Stimulated activated CD8-positive, alpha-beta memory T cell treated with anti-CD3 and anti-CD28 coated beads, Interleukin-2, amount 100 ng/mL, for 1 hour (primary cell): Measurements from ENCODE around the gene DYNLL1.
"Not testable (repeated sequence)": the region's sequence is repeated elsewhere in the genome, so short reads cannot be mapped to it uniquely, and the experiment has no call there.

Experiments
- DNase-seq, 2 donors: peaks; one replicate each; pipeline ENCODE4 v3.0.0-alpha.2; 2020; ENCODE audit warnings: low read depth in 2 of 2

Gene DYNLL1

GRCh38 chr12:120495731-120496412 lies at the start of gene DYNLL1:
Gene DYNLL1 (plus strand): TSS chr12:120496113. CDS start chr12:120496422, 309 bp downstream.
- DNase-seq: peak; percentile 94

GRCh38 chr12:120446844-120447178 lies 49.1 kb upstream of the DYNLL1 start:
- DNase-seq: not testable (repeated sequence)

- DNase-seq: no peak
Measured at GRCh38 chr12:120447992-120448391, 47.9 kb upstream of the DYNLL1 start.

GRCh38 chr12:120452524-120452923 lies 43.4 kb upstream of the DYNLL1 start:
- DNase-seq: not testable (repeated sequence)

- no peak for DNase-seq
Measured at GRCh38 chr12:120453060-120453750, 42.7 kb upstream of the DYNLL1 start.

DNA sequence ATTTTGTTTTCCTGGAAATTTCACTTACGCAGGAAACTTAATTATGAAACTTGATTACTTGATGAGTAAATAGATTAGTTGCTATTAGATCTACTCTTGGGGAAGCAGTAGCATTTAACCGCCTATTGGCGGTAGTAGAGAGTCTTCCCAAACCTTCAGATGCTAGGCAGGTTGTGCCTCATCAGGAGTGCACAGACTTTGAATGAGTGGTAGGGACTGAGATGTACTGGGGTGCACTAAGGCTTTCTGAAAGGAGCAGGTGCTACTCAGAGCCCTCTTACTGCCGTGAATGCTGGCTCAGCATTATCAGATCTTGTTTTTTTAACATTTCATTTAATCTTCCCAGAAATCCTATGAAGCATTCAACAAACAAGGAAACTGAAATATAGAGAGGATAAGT lies 41.9 kb upstream of the DYNLL1 start:
- DNase-seq: no peak

GRCh38 chr12:120455302-120455701 lies 40.6 kb upstream of the DYNLL1 start:
- DNase-seq: no peak

- no peak for DNase-seq
Measured at GRCh38 chr12:120457133-120457532, 38.8 kb upstream of the DYNLL1 start.

DNA sequence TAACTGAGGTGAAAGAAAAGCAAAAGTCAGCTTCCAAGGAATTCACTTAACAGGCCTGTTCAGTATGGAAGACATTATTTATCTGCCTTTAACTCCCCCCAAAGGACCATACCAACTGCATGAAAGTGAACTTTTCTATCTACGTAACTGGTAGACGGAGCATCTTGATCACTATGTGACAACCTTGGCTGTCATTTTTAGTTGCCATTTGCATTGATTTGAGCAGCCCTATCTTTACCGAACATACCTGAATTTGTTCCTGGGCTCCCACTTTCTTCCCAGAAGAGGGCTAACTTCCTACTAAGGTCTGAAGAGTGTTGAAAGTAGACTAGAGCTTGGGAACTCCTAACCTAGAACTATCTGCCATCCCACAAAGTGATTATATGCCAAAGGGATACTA lies 35.8 kb upstream of the DYNLL1 start:
- no peak for DNase-seq

DNA sequence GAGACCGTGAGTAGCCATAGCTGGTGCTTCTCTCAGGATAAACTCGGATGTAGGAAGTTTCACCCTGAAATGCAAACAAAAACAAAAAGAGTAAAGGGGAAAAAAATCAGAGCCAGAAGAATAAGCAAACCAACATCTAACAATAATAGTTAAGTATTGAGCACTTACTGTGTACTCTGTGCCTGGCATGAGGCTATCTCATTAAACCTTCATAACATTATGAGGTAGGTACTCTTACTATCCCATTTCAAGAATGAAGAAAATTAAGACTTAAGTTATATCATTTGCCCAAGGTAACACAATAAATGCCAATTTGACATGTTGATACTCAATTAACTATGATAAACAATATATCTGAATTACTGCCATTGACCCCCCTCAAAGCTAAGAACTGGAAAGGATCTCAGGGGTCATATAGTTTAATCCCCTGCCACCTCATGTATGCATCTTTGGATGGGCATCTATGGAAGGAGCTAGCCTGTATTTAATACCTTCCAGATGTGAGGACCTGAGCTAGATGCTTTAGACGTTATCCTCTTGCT lies 33.7 kb upstream of the DYNLL1 start:
- DNase-seq: no peak

DNA sequence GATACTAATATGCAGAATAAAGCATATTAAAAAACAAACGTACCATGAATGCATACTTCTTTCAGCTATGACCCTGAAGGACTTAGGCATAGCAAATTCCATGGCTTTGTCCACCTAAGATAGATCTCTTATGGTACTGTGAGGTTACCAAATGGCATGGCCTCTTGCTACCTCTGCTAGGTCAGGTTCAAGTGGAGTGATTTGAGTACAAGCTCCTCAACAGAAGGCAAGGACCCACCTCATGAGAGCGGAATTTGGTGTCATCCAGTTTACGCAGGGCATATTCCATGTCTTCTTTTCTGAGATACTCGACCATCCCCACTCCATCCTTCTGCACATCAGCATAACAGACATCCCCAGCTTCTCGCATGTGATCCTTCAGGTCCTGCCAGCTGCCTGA lies 32.2 kb upstream of the DYNLL1 start:
- DNase-seq: no peak

DNA sequence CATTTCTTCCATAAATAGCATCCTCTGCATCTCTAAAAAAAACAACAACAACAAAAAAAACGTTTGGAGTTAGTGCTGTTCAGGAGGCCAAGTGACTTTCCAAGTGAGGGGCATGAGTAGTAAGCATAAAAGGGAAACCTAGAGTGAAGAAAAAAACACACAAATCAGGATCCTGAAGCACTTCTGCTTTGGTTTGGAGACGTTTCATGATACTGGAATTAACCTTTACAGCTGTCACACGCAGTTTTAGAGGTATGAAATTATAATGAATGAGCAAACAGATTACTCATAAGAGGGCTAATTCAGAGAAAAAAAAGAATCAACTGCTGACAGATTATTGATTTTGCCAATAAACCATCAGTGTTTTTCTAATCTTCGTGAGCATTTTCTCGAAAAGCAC lies 30.2 kb upstream of the DYNLL1 start:
- no peak for DNase-seq

- DNase-seq: peak in 1 of 2 donors; percentile 14
Measured at GRCh38 chr12:120466560-120467315, 29.2 kb upstream of the DYNLL1 start.

DNA sequence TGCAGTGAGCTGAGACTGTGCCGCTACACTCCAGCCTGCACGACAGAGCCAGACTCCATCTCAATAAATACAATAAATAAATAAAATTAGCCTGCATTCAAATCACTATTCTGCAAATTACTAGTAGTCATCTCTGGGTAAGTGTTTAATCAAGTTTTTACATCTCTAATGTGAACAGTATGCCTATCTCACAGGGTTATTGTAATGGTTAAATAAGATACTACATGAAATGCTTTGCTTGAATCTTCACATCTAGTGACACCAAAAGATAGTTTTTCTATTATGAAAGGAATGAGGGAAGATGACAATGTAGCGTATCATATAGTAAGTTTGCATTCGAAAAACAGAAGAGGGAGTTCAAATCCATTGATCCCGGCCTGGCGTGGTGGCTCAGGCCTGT lies 28.5 kb upstream of the DYNLL1 start:
- DNase-seq: no peak

- no peak for DNase-seq
Measured at GRCh38 chr12:120468325-120468820, 27.5 kb upstream of the DYNLL1 start.

GRCh38 chr12:120468821-120469449 lies 27.0 kb upstream of the DYNLL1 start:
- DNase-seq: peak; percentile 27 to 33

DNA sequence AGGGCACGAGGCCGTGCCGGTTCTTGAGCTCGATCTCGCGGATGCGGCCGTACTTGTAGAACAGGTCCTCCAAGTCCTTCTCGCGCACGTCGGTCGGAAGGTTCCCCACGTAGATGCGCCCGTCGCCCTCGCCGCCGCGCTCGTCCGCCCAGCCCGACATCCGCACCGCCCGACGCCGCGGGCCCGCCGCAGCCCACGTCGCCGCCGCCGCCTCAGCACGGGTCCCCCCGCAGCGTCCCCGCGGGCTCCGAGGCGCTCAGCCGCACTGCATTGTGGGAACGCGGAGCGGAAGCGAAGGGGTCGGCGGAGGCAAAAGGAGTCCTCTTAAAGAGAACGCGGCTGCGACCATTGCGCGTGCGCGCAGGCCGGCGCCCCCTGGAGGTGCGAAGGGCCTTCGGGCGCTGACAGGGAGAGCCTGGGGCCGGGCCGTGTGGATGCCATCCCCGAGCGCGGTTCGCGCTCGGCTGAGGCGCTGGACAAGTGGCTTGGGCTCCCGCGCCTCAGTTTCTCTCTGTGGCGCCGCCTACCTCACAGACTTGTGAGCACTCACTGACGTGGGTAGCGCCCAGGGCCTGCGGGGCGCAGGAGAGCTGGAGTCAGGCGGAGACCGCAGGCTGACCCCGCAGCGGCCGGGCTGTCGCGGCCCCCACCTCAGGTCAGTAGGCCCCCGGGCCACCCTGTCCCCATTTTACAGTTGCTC lies 26.3 kb upstream of the DYNLL1 start, which contains the start of gene SRSF9:
Gene SRSF9, minus strand, starts transcription at position 299 of the 700 bp plus-strand sequence. Its CDS starts 139 bp downstream, at position 160.
- peak; percentile 92 to 95 for DNase-seq

GRCh38 chr12:120470150-120470784 lies 25.6 kb upstream of the DYNLL1 start:
- no peak for DNase-seq

DNA sequence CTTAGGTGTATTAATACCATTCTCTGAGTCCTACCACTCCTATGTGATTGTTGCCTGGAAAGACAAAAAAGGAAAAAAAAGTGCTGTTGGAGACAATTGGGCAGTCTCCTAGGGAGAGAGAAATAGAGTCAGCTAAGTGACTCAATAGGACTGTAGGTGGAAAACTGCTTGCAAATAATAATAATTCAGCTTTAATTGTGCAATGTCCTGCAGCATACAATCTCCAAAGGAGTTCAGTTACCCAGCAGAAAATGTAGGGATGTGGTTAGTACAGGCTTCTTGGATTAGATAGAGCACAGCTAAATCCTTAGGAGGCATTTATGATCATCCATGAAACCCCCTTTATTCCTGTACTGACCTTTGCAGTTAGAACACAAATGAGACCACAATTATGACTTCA lies 23.4 kb upstream of the DYNLL1 start:
- DNase-seq: no peak

- DNase-seq: no peak
Measured at GRCh38 chr12:120473807-120474615, 21.9 kb upstream of the DYNLL1 start.
